K562 (cell line): ENCODE measurements around the gene DNM1.

ENCODE experiments used
- DLX4 ChIP-seq: fragments of 250-450 bp; sonication (Bioruptor Pico); IDR thresholded peaks from 2 replicates; pipeline ENCODE4 v1.6.1; 2021; ENCODE audit warnings: mild to moderate bottlenecking
- SETDB1 ChIP-seq: IDR thresholded peaks from one replicate; pipeline ENCODE4 v1.6.1; 2012; ENCODE audit warnings: low read length, control low read depth, inconsistent platforms
- TOE1 ChIP-seq, 2 experiments: fragments of 450-650 bp in 1 of 2; sonication (generic) in 1 of 2; formaldehyde crosslinking in 1 of 2; IDR thresholded peaks; 2 replicates each; pipeline versions ENCODE4 v1.7.1 to v1.8.0; 2016 to 2022; ENCODE audit warnings: borderline replicate concordance in 2 of 2, mild to moderate bottlenecking in 2 of 2, antibody characterized with exemption in 1 of 2, inconsistent platforms in 1 of 2, low read depth in 1 of 2, missing genetic modification reagents in 1 of 2, moderate library complexity in 1 of 2
- TRIM28 ChIP-seq: fragments of 450-650 bp; IDR thresholded peaks from 2 replicates; pipeline ENCODE4 v1.6.1; 2017
- ZBTB7A ChIP-seq: IDR thresholded peaks from 2 replicates; pipeline ENCODE4 v1.6.1; 2011; ENCODE audit warnings: low read depth, mild to moderate bottlenecking, low read length, moderate library complexity, borderline replicate concordance; ENCODE audit not compliant: control insufficient read depth
- TF ChIP-seq, protein P1 (sequence below), 3 experiments: IDR thresholded peaks in 2 of 3; conservative IDR thresholded peaks in 1 of 3; 2 replicates each; pipeline ENCODE4 v1.5.1; 2011 to 2012; ENCODE audit warnings: low read length in 3 of 3, mild to moderate bottlenecking in 3 of 3, control low read depth in 2 of 3, improper control_type of control experiment in 1 of 3, inconsistent platforms in 1 of 3, low read depth in 1 of 3, mixed read lengths in 1 of 3, moderate library complexity in 1 of 3; ENCODE audit not compliant: insufficient read depth in 2 of 3

DNA sequence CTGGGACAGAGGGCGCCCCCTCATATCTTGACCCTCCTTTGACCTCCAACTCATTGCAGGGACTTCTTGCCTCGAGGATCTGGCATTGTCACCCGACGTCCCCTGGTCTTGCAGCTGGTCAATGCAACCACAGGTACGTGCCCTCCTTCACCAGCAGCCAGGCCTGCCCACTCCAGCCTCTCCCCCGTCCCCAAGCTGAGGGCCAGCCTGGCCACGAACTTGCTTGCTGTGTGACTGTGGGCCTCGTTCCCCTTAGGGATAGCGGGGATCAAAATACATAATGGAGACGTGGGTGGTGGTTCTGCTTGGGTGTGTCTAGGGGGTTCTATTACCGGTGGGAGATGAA is 15.0 kb downstream of the DNM1 start:
- TF ChIP-seq, protein P1, sequence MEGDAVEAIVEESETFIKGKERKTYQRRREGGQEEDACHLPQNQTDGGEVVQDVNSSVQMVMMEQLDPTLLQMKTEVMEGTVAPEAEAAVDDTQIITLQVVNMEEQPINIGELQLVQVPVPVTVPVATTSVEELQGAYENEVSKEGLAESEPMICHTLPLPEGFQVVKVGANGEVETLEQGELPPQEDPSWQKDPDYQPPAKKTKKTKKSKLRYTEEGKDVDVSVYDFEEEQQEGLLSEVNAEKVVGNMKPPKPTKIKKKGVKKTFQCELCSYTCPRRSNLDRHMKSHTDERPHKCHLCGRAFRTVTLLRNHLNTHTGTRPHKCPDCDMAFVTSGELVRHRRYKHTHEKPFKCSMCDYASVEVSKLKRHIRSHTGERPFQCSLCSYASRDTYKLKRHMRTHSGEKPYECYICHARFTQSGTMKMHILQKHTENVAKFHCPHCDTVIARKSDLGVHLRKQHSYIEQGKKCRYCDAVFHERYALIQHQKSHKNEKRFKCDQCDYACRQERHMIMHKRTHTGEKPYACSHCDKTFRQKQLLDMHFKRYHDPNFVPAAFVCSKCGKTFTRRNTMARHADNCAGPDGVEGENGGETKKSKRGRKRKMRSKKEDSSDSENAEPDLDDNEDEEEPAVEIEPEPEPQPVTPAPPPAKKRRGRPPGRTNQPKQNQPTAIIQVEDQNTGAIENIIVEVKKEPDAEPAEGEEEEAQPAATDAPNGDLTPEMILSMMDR (IDR thresholded peaks at IDR 0.05 in 2 of 3, conservative IDR thresholded peaks at IDR 0.05 in 1 of 3; ENCODE audit: insufficient read depth in 2 of 3, low read depth in 1 of 3, low read length in 3 of 3): no peak
- TF ChIP-seq ZBTB7A (no peak), SETDB1 (no peak), TRIM28 (no peak), TOE1 (IDR thresholded peaks at IDR 0.05; ENCODE audit: borderline replicate concordance) (no peak), TOE1 (CRISPR knock-in tag; IDR thresholded peaks at IDR 0.05; ENCODE audit: borderline replicate concordance, low read depth) (no peak), DLX4 (CRISPR knock-in tag) (no peak)
